ENCODE results near the gene CTNNA2.

CTNNA2 gene

DNA sequence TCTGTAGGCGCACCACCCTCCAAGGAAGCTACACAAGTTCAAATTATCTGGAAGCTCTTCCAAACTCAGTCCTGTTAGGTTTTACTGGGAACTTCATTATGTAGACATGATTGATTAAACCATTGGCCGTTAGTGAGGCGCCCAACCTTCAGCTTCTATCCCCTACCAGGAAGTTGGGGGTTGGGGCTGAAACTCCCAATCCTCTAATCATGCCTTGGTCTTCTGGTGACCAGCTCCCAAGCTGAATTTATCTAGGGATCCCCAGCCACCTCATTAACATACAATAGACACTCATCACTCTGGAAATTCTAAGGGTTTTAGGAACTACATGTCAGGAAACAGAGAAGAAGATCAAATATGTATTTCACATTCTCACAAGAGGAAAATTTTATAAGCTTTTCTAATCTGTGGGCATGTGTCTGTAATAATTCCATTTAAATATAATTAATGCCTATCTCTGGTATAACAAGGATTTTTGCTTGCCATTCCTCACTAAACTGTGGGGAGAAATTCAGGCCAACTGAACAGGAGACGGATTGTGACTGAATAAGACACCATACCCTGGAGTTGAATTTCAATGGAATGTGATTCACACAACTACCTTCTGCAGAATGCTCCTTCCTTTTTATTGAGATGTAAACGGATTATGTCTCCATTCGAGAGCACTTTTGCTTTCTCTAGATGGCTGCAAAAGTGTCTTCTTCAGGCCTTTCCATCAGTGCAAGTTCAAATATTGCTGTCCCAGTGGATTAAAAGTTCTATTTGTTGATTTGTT lies 463.1 kb downstream of the CTNNA2 start:
- no peak for DNase-seq (ENCODE audit: extremely low read depth in 1 of 2, low read depth in 1 of 2)

GRCh38 chr2:79977792-79978191 lies 464.9 kb downstream of the CTNNA2 start:
- DNase-seq (ENCODE audit: extremely low read depth in 1 of 2, low read depth in 1 of 2): no peak

DNA sequence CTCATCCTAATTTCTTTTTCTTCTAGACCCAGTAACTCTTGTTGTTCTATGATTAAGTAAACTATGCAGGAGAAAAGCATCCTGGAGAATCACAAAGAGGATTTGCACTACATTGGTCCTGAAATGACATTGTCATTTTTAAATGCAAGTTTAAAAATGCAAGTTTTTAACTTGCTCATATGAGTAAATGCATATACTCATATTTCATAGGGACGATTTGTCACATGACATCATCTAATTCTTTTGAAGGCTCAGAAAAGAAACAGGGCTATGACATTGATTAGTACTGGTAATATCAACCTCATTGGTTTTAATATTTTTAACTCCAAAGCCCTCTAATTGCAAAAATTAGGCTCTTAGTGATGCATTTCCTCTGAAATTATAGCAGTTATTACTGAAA lies 467.3 kb downstream of the CTNNA2 start:
- no peak for DNase-seq (ENCODE audit: extremely low read depth in 1 of 2, low read depth in 1 of 2)

GRCh38 chr2:79980816-79981215 lies 468.0 kb downstream of the CTNNA2 start:
- no peak for DNase-seq (ENCODE audit: extremely low read depth in 1 of 2, low read depth in 1 of 2)

- DNase-seq (ENCODE audit: extremely low read depth in 1 of 2, low read depth in 1 of 2): no peak
Measured at GRCh38 chr2:79981316-79981715, 468.5 kb downstream of the CTNNA2 start.

DNA sequence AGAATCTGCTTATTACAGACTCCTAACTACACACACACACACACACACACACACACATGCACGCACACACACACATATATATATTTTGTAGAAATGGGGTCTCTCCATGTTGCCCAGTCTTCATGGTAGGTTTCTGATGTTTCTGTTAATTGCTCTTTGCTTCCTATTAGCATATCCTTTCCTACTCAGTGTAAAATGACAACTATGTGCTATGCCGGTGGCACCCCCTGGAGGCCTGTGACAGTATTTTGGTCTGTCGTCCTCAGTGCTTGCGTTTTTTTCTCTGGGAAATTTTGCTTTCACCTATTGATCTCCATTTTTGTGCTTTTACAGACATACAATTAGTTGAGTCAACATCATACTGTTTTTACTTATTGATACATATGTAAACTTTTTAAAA lies 469.6 kb downstream of the CTNNA2 start:
- no peak for DNase-seq (ENCODE audit: extremely low read depth in 1 of 2, low read depth in 1 of 2)

GRCh38 chr2:79984476-79984875 lies 471.6 kb downstream of the CTNNA2 start:
- DNase-seq (ENCODE audit: extremely low read depth in 1 of 2, low read depth in 1 of 2): no peak

DNA sequence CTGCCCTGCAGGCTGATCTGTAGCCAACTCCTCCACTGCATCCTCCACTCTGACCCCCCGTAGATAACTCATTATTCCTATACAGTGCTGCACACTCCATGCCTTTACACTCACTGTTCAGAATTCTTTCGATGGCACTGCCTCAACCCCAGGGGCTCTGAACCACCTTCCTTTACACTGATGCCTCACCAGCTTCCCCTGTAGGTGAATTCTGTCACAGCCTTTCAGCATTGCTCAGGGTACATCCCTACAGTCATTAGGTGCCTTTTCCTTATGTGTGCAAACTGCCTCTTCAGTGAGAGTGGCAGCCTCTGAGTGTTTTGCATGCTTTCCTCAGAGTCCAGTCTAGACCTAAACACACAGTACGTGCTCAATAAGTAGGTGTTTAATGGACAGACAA lies 472.3 kb downstream of the CTNNA2 start:
- no peak for DNase-seq (ENCODE audit: extremely low read depth in 1 of 2, low read depth in 1 of 2)

- DNase-seq (ENCODE audit: extremely low read depth in 1 of 2, low read depth in 1 of 2): no peak
Measured at GRCh38 chr2:79985571-79985970, 472.7 kb downstream of the CTNNA2 start.

GRCh38 chr2:79993144-79993543 lies 480.3 kb downstream of the CTNNA2 start:
- no peak for DNase-seq (ENCODE audit: extremely low read depth in 1 of 2, low read depth in 1 of 2)

DNA sequence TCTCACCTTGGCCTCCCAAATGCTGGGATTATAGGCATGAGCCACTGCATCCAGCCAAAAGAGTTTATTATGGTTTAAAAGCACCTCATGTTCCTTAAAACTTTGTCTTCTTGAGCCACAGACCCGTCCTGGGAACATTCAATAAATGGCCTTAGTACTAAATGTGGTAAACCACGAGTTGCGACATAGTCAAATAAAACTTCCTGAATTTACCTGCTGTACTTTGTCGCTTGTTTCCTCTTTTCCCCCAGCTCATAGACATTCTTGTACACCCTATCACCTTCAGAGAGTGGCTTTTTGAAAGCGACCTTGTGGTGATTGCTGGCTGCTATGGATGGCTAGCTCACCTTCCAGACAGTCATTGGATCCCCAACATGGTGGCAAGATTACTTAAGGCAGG lies 481.3 kb downstream of the CTNNA2 start:
- DNase-seq (ENCODE audit: extremely low read depth in 1 of 2, low read depth in 1 of 2): no peak

GRCh38 chr2:79994965-79995364 lies 482.1 kb downstream of the CTNNA2 start:
- no peak for DNase-seq (ENCODE audit: extremely low read depth in 1 of 2, low read depth in 1 of 2)

GRCh38 chr2:79996709-79997108 lies 483.9 kb downstream of the CTNNA2 start:
- no peak for DNase-seq (ENCODE audit: extremely low read depth in 1 of 2, low read depth in 1 of 2)

DNA sequence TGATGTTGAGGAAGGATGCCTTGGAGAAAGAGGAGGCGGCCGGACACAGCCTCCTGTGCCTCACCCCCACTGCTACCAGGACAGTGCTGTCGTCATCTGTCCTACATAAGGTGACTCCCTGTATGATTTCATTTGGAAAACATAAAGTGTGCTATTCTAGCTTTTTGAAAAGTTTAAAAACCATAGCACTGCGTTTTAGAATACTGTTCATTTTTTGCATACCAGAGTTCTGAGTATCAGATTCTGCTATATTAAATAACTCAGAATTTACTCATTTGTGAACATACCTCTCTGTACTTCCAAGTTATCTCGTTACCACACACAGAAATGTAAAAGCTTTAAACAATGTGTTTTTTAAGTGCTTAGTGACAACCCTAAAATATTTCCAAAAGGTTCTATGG lies 488.9 kb downstream of the CTNNA2 start:
- no peak for DNase-seq (ENCODE audit: extremely low read depth in 1 of 2, low read depth in 1 of 2)

GRCh38 chr2:80002112-80002511 lies 489.3 kb downstream of the CTNNA2 start:
- no peak for DNase-seq (ENCODE audit: extremely low read depth in 1 of 2, low read depth in 1 of 2)

- no peak for DNase-seq (ENCODE audit: extremely low read depth in 1 of 2, low read depth in 1 of 2)
Measured at GRCh38 chr2:80002568-80003157, 489.8 kb downstream of the CTNNA2 start.

DNA sequence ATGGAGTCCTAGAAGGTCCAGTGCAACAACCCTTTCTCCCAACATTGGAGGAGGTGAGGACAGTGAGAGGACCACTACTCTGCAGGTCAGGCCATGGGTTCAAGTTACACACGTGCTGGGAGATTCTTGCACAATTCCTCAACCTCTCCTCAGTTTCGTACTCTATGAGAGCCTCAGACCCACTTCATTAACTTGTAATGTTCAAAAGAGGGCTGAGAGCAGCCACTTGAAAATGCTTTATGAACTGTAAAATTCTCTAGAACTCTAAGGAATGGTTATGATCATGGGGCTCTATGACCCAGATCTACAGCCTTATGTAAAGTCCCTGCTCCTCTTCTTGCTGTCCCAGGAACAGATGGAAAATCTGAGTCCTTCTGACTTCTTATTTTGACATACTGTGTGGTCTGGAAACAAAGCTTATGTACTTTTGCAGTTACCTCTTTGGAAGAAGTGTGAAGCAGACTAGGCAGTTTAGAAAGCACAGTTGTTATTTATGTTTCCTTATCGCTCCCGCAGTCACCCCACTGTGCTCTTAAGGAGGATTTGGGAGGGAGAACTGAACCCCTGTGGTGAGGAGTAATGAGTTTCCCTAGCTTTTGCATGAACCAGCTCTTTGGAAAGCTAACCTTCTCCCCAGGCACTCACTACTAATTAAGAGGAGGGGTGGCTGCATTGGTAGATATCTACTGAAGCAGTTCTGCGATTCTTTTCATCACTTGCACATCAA lies 495.1 kb downstream of the CTNNA2 start:
- no peak for DNase-seq (ENCODE audit: extremely low read depth in 1 of 2, low read depth in 1 of 2)

- DNase-seq (ENCODE audit: extremely low read depth in 1 of 2, low read depth in 1 of 2): no peak
Measured at GRCh38 chr2:80008596-80008995, 495.7 kb downstream of the CTNNA2 start.

DNA sequence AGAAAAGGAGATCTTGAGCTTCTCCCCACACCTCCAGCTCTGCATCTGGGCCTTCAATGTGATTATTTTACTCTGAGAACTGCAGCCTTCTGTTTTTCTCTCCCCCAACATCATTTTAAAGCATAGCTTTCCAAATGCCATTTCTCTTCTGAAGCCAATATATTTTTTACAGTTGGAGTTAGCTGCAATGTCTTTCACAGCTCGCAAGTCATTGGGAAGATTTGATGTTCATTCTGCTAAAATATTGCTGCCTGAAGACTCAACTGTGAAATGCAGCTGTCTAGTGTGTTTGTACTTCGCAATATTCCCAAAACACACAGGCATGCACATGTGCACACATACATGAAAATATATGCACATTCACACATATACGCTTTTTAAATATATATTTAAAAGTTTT lies 496.4 kb downstream of the CTNNA2 start:
- DNase-seq (ENCODE audit: extremely low read depth in 1 of 2, low read depth in 1 of 2): no peak

- no peak for DNase-seq (ENCODE audit: extremely low read depth in 1 of 2, low read depth in 1 of 2)
Measured at GRCh38 chr2:80012061-80012460, 499.2 kb downstream of the CTNNA2 start.

DNA sequence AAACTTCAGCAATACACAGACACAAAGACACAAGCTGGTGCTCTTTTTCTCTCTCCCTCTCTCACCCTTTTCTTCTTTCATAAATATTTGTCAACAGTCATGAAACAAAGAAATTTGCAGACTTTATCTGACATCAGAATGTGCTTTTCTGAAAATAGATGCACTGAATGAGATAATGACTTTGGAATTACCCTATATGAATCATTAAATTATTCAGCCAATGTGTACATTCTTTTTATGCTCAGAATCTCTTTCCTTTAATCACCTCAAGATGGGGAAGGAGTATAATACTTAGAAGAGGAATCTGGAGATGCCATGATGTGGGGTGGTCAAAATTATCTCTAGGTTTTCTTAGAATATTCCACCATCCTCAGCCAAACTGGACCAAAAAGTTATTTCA lies 501.8 kb downstream of the CTNNA2 start:
- DNase-seq (ENCODE audit: extremely low read depth in 1 of 2, low read depth in 1 of 2): no peak

GRCh38 chr2:80016171-80016570 lies 503.3 kb downstream of the CTNNA2 start:
- DNase-seq (ENCODE audit: extremely low read depth in 1 of 2, low read depth in 1 of 2): no peak
